GM21390 (cell line): ENCODE measurements around the gene ERN2.

Experiments
- ATAC-seq: cut with Tn5 transposase; IDR thresholded peaks from one replicate; pipeline ENCODE4 v1.9.1; 2021; ENCODE audit not compliant: unreplicated experiment

Gene ERN2

DNA sequence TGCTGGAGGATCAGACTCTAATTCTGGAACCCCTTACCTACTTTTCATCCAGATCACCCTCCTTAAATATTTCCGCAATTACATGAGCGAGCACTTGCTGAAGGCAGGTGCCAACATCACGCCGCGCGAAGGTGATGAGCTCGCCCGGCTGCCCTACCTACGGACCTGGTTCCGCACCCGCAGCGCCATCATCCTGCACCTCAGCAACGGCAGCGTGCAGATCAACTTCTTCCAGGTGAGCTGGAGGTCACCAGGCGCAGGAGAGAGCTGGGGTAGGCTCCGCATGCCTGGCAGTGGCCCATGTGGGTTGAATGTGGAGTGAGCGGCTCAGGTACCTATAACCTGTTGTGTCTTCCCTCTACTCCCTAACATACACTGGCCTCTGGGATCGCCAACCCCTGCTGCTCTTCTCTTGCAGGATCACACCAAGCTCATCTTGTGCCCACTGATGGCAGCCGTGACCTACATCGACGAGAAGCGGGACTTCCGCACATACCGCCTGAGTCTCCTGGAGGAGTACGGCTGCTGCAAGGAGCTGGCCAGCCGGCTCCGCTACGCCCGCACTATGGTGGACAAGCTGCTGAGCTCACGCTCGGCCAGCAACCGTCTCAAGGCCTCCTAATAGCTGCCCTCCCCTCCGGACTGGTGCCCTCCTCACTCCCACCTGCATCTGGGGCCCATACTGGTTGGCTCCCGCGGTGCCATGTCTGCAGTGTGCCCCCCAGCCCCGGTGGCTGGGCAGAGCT is 23.4 kb downstream of the ERN2 start:
- ATAC-seq: no peak

DNA sequence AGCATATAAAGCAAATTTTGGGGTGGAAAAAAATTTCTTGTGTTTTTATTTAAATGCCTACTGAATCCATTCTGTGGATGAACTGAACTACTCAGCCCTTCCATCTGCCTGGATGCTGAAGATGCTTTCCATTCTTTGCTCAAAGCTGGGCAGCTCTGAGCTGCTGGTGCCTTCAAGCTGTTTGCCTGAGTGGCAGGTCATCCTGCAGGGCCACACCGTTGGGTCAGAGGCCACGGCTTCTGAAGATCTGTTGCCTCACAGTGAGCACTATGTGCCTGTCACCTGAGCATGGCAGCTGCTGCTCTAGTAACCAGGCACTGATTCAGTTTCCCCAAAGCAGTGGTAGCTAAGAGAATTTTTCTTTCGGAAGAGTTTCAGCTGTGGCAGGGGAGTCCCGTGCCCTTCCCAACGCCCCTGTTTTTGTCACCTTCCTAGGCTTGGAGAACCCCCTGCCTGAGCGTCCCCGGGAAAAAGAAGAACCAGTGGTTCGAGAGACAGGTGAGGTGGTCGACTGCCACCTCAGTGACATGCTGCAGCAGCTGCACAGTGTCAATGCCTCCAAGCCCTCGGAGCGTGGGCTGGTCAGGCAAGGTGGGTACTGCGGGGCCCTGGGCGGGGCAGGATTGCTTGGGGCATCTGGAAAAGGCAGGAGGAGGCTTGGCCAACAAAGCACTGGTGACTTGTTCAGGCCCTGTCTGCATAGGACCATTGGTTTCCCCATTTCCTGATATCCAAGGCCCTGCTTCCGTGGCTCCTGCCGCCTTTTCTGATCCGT is 25.8 kb downstream of the ERN2 start:
- no peak for ATAC-seq

DNA sequence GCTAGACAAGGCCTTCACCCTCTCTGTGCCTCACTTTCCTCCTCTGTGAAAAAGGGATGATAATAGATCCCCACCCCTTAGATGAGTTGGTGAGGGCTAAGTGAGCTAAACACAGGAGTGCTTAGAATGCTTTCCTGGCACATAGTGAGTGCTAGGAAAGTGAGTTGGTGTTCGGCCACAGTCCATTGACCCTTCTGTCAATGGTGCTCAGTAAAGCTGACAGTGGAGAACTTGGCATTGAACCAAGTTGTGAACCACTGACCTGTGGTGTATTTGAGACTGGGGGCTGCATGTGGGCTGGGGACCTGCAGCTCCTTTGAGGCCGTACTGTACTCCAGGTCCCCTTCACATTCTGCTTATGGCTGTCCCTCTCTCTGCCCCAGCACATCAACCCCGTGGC is 29.5 kb downstream of the ERN2 start:
- no peak for ATAC-seq

DNA sequence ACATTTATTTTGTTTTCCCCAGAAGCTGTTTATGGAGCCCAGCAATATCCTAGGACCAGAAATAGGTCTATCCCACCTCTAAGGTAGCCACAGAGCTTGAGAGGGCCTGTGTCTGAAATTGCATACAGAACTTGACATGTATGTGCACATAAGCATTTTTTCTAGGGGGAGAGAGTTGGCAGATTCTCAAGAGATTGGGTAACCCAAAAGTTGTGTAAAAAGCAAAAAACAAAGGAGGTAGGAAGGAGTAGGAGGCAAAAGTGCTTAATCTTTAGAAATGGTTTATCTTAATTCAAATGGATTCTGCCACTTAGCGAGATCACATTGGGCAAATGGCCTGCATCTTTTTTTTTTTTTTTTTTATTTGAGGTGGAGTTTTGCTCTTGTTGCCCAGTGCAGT is 30.8 kb downstream of the ERN2 start:
- no peak for ATAC-seq

DNA sequence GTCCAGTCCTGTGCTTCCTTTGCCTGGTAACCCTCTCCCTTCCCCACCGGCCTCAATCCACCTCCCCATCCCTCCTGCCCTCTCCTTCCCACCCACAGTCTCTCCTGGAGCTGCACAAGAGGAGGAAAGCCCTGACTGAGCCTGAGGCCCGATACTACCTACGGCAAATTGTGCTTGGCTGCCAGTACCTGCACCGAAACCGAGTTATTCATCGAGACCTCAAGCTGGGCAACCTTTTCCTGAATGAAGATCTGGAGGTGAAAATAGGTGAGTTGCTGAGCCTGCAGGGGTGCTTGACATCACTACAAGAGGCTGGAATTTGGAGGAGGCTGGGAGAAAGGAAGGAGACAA is 33.1 kb downstream of the ERN2 start:
- ATAC-seq: no peak

GRCh38 chr16:23679274-23679985 is 33.6 kb downstream of the ERN2 start:
- no peak for ATAC-seq

DNA sequence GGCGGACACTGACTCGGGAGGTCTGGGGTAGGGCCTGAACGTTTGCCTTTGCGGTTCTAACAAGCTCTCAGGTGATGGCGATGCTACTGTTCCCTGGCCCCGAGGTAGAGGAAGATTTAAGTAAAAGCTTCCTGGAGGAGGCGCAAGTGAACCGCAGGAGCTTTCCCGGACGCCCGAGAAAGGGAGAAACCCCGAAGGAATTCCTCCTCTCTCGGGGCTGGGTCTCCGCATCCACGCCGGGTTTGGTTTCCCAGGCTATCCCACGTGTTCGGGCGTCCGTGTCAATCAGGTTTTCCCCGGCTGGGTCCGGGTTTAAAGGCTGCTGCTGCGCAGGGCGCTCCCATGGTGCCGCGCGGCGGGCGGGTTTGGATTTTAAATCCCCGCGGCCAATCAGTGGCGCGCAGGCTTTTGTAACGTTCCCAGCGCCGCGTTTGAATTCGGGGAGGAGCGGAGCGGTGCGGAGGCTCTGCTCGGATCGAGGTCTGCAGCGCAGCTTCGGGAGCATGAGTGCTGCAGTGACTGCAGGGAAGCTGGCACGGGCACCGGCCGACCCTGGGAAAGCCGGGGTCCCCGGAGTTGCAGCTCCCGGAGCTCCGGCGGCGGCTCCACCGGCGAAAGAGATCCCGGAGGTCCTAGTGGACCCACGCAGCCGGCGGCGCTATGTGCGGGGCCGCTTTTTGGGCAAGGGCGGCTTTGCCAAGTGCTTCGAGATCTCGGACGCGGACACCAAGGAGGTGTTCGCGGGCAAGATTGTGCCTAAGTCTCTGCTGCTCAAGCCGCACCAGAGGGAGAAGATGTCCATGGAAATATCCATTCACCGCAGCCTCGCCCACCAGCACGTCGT is 34.4 kb downstream of the ERN2 start, which contains the start of gene PLK1:
Gene PLK1, plus strand, starts transcription at position 460 of the 844 bp plus-strand sequence. Its CDS starts 44 bp downstream, at position 504.
- ATAC-seq: peak; percentile 85

GRCh38 chr16:23676924-23677480 is 36.0 kb downstream of the ERN2 start:
- no peak for ATAC-seq

DNA sequence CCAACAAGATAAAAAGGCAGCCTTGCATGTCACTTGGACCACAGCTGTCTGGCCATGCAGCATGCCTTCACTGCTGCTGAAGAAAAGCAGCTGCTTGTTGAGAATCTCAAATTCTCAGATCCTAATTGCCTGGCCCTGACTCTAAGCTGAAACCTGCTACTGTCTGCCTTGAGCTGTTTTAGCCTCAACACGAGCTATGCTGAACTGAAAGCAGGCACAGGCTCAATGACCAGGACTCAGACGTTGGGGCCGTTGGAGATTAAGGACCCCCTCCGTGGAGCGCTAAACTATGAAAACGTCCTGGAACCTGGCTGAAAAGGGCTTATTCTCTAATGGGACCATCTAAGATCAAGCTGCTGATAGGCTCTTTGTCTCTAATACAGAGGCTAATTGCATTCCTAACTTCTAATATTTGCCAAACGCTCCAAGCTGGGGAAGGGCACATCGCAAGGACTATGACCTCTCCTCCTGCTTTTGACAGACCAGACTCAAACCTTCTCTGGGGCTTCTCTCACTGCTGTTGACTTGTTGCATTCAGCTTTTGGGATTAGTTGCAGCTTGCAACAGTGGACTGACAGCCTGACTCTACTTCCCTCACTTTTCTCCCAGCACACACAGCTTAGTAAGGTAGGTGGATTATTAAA is 38.9 kb downstream of the ERN2 start:
- ATAC-seq: no peak

- ATAC-seq: peak; percentile 94
These were observed 42.8 kb downstream of the ERN2 start for GRCh38 chr16:23670137-23670776.

DNA sequence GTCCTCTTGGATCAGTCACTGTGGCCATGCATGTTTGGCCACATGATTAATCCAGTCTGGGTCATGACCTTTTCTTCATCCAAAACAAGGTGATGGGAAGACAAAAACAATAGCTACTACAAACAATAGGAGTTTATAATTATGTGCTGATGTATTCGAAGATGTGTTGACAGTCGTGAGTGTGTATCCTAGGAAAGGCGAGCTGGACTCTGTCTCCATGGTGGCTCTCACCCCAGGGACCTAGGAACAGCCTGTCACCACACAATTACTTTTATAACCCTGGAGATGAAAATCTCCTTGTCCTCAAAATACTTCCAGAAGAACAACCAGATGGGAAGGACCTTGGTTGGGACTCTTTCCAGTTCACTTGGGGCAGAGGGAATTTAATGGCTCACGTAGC is 44.1 kb downstream of the ERN2 start:
- no peak for ATAC-seq

- ATAC-seq: no peak
These were observed 44.8 kb downstream of the ERN2 start for GRCh38 chr16:23668225-23668624.

- ATAC-seq: no peak
These were observed 45.7 kb downstream of the ERN2 start for GRCh38 chr16:23667355-23667659.

- no peak for ATAC-seq
These were observed 46.3 kb downstream of the ERN2 start for GRCh38 chr16:23666571-23667354.

GRCh38 chr16:23663918-23664317 is 49.1 kb downstream of the ERN2 start:
- no peak for ATAC-seq

DNA sequence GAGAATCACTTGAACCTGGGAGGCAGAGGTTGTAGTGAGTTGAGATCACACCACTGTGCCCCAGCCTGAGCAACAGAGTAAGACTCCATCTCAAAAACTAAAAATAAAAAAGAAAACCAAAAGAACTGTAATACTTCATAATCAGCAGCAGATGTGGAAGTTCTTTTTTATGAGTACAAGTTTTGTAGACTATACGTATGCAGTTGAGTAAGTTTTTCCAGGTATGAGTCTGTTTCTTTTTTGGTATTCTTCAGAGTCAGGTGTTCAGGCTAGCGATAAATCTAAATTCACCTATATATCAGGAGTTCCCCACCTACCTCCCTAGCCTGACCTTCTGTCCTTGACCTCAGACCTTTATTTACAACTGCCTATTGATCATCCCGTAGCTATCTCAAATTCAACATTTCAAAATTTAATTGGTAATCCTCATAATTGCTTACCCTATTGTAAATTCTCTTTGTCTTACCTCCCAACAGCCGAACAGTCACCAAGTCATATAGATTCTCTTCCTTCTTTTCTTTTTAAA is 61.0 kb downstream of the ERN2 start:
- ATAC-seq: no peak

DNA sequence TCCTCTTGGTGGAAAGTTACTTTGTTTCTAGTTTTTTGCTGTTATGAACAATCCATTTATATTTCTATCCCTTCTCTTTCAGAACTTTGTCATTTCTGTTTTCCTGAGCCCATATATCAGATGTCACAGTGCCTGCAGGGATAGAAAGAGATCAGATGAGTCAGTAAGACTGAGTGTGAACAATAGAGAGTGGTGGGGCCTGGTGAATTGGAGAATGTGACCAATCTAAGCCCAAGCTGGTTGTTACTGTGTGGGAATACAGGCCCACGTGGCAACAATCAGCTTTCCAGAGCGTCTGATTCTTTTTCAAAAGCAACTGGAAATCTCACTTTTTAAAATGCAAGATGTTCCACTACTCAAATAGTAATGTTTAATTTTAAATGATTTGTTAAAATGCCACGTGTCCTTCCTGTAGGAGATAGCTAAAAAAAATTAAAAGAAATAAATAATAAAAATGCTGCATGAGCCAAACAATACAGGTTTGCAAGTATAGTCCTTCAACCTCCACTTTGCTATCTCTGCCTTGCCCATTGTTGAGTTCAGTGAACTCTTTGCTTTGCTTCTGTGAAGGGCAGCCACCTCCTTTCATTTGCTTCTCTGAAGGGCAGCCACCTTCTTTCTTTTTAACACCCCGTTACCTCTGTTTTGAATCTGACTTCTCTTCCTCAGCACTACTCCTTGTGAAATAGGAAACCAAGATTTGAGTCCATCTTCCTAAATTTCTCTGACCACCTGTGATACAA is 62.2 kb downstream of the ERN2 start:
- ATAC-seq: no peak

DNA sequence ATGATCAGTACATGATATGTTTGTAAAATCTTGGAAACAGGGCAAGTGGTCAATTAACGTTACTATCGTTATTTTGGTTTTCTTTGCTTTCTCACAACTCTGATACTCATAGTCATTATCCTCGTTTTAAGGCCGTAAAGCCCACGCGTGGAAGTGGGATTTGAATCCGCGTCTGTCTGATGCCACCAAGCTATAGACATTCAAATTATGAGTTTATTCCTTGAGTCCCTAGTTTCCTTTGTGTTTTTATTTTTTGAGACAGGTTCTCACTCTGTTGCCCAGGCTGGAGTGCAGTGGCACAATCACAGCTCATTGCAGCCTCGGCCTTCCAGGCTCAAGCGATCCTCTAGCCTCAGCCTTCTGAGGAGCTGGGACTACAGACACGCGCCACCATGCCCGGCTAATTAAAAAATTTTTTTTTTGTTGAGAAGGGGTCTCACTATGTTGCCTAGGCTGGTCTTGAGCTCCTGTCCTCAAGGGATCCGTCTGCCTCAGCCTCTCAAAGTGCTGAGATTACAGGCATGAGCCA is 70.7 kb downstream of the ERN2 start:
- no peak for ATAC-seq
